ENCODE results near the gene ENGASE. TPM values are rescaled to one million over a fixed set of nuclear protein-coding genes. Genes with fewer than 3 reads are reported as not detected.

The ENGASE gene
- total and polyA plus RNA-seq, 2 of the 4 experiments (the other 2 are of a cell fraction) = 3.9 to 12.1 TPM

DNA sequence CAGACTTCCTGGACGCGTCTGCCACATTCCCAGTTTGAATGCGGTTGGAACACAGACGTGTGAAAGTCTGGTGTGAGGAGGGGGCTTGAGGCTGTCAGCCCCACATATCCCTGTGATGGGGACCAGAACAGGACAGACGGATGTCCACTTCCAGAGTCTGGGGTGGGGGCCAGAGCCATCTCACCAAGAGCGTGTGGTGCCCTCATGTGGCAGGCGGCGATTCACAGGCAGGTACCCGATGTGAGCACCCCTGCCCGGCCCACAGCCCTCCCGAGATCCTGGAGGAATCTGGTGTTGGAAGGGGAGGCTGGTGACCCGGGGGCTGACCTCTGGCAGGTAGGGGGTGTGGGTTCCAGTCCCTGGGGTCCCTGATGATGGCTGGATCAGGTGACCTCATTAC lies 51.5 kb downstream of the ENGASE start:
- Histone ChIP-seq H3K9me3 (ENCODE audit: control insufficient read depth, insufficient read depth, low read length) (no peaks in the 10 kb centered on the region), H3K4me1 (ENCODE audit: control insufficient read depth, insufficient read depth, low read length) (no peaks in the 10 kb centered on the region), H3K4me2 (ENCODE audit: low read depth, low read length) (no peak overlapping the region), H2BK15ac (ENCODE audit: low read depth, low read length) (no peak overlapping the region), H3K23ac (ENCODE audit: low read depth, low read length) (no peak overlapping the region), H3K4ac (ENCODE audit: low read depth, low read length) (no peak overlapping the region), H3K9ac (ENCODE audit: low read depth, low read length) (no peak overlapping the region), H2BK5ac (ENCODE audit: low read depth, low read length, poor library complexity, severe bottlenecking) (no peak overlapping the region), H4K8ac (ENCODE audit: low read depth in 2 of 2, low read length in 2 of 2) (no peak overlapping the region), H4K5ac (ENCODE audit: low read depth, low read length) (no peak overlapping the region), H3K9me1 (ENCODE audit: insufficient read depth, low read length) (no peaks in the 10 kb centered on the region; the same call in 1 of the 2 replicates), H2BK20ac (ENCODE audit: low read depth, low read length) (no peak overlapping the region), H2AK5ac (ENCODE audit: low read depth, low read length) (no peak overlapping the region), H3K56ac (ENCODE audit: extremely low read depth, insufficient read depth, low read length) (no peak overlapping the region), H3K36me3 (ENCODE audit: control insufficient read depth, insufficient read depth, low read length) (no peaks in the 10 kb centered on the region), H3K18ac (ENCODE audit: low read depth, low read length) (no peak overlapping the region), H2AFZ (replicated peaks; ENCODE audit: low read length, poor library complexity) (no peak overlapping the region), H3K79me1 (ENCODE audit: low read depth in 1 of 2, low read length in 2 of 2) (no peaks in the 10 kb centered on the region), H3K14ac (replicated peaks; ENCODE audit: low read depth, low read length) (no peak overlapping the region), H3K27me3 (ENCODE audit: control insufficient read depth, insufficient read depth, low read length) (peaks cover 29% of the 10 kb centered on the region), H4K20me1 (ENCODE audit: insufficient read depth, low read length) (no peaks in the 10 kb centered on the region), H2AK9ac (replicated peaks; ENCODE audit: low read depth, low read length, poor library complexity) (no peak overlapping the region), H2BK120ac (ENCODE audit: low read depth, low read length) (no peak overlapping the region), H4K91ac (ENCODE audit: insufficient read depth, low read depth, low read length) (no peak overlapping the region), H3K27ac (ENCODE audit: insufficient read depth, low read length) (no peak overlapping the region), H3K4me3 (ENCODE audit: insufficient read depth, low read depth, low read length) (no peak overlapping the region)
- TF ChIP-seq POLR2A (IDR thresholded peaks at IDR 0.05; ENCODE audit: low read depth, low read length) (no peak), RFX5 (IDR thresholded peaks at IDR 0.05; ENCODE audit: low read depth, low read length) (no peak), MXI1 (IDR thresholded peaks at IDR 0.05; ENCODE audit: borderline replicate concordance, low read depth, low read length) (no peak), BHLHE40 (IDR thresholded peaks at IDR 0.05; ENCODE audit: low read depth, low read length) (no peak), MAZ (IDR thresholded peaks at IDR 0.05; ENCODE audit: borderline replicate concordance, low read depth, low read length) (no peak), RCOR1 (IDR thresholded peaks at IDR 0.05; ENCODE audit: insufficient replicate concordance, low read length) (no peak)
- TF ChIP-seq, protein P1, sequence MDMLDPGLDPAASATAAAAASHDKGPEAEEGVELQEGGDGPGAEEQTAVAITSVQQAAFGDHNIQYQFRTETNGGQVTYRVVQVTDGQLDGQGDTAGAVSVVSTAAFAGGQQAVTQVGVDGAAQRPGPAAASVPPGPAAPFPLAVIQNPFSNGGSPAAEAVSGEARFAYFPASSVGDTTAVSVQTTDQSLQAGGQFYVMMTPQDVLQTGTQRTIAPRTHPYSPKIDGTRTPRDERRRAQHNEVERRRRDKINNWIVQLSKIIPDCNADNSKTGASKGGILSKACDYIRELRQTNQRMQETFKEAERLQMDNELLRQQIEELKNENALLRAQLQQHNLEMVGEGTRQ (IDR thresholded peaks at IDR 0.05; ENCODE audit: low read depth, low read length) = no peak
- TF ChIP-seq, protein P2, sequence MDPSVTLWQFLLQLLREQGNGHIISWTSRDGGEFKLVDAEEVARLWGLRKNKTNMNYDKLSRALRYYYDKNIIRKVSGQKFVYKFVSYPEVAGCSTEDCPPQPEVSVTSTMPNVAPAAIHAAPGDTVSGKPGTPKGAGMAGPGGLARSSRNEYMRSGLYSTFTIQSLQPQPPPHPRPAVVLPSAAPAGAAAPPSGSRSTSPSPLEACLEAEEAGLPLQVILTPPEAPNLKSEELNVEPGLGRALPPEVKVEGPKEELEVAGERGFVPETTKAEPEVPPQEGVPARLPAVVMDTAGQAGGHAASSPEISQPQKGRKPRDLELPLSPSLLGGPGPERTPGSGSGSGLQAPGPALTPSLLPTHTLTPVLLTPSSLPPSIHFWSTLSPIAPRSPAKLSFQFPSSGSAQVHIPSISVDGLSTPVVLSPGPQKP (IDR thresholded peaks at IDR 0.05; ENCODE audit: borderline replicate concordance, low read depth, low read length) = no peak
- in situ Hi-C loops (cut with MboI; ENCODE audit: low sequenced_read_pairs) (no loop called here), intact Hi-C loops (cut with micrococcal nuclease) (no loop called here), dilution Hi-C loops (cut with HindIII; ENCODE audit: low sequenced_read_pairs, unreplicated experiment) (no loop called here)
- no TSS peak for BruUV-seq (replicated peaks)
- ATAC-seq (ENCODE audit: low read depth) (no peak), DNase-seq (no peak)
- ChIA-PET POLR2A (ENCODE audit: unreplicated experiment) (no interaction called here), CTCF (no interaction called here)
- 40% methylated on average over 1 of the region's 12 CpGs; no CpG with 5 or more reads in 1 of the 2 experiments for WGBS, 2 experiments (ENCODE audit: extremely low coverage in 2 of 2, insufficient read length in 1 of 2)
